T-helper 17 cell (primary cell): ENCODE results near the gene GRM1. TPM values are rescaled to one million over a fixed set of nuclear protein-coding genes. Genes with fewer than 3 reads are reported as not detected.

Experiments
- ATAC-seq: fragments of 150-1000 bp; cut with Tn5 transposase; 2 replicates; pipeline ENCODE4 v1.10.0; 2021; ENCODE audit warnings: mild to moderate bottlenecking, moderate library complexity
- DNase-seq, 3 donors: peaks; one replicate each; pipeline versions ENCODE4 v3.0.0 to v3.0.0-alpha.2; 2020 to 2021
- H3K9me3 ChIP-seq: one replicate; pipeline ENCODE4 v1.7.0; 2013; ENCODE audit warnings: low read length, mild to moderate bottlenecking; ENCODE audit not compliant: control insufficient read depth, poor library complexity, severe bottlenecking
- H3K27ac Mint-ChIP-seq: one replicate; pipeline ENCODE4 v1.8.0; 2022; ENCODE audit warnings: mild to moderate bottlenecking, moderate library complexity, mixed read lengths
- H3K27me3 Mint-ChIP-seq: one replicate; pipeline ENCODE4 v1.8.0; 2022; ENCODE audit warnings: mixed read lengths
- H3K36me3 Mint-ChIP-seq: one replicate; pipeline ENCODE4 v1.8.0; 2022; ENCODE audit warnings: low read depth, mixed read lengths
- H3K4me1 Mint-ChIP-seq: one replicate; pipeline ENCODE4 v1.8.0; 2022; ENCODE audit warnings: mild to moderate bottlenecking, mixed read lengths
- H3K4me3 Mint-ChIP-seq: one replicate; pipeline ENCODE4 v1.8.0; 2022; ENCODE audit warnings: mild to moderate bottlenecking, moderate library complexity, mixed read lengths
- total RNA-seq, 4 donors: library from RNA in 2 of 4; stranded (reverse) in 2 of 4; gene quantifications; one replicate each; pipeline ENCODE4 v1.2.3 and lab custom pipeline; 2022 to 2026

GRM1 gene
- total RNA-seq, 2 donors from 2014 or later = not detected

DNA sequence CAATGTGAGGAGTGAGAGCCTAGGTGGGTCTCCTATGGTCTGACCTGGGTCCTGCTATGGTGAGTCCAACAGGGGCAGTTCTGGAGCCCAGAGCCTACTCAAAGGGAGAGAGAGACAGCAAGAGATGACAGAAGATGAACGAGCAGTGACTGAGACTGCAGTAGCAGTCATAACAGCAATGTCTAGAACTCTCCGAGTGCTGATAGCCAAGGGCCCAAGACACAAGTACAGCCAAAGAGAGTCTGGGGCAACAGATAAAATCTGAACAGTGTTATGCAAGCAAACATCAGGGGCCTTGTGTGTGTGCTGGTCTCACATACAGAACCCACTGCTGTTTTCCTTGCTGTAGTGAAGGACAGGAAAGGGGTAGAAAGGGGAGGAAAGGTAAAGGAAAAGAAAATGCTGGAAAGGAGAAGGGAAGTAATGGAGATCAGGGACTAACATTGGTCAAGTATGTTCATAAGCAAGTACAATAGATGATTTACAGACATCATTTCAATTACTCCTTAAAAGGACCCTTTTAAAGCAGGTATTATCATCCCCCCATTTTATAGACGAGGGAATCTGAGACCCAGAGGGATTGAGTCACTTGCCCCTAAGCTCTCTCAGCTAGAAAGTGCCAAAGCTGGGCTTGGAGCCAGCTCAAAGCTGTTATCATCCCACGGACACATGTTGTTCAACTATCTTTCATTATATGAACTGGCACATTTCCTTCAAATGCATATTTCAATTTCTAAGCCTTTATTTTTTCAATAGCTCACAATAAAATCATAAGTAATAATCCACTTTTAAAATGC lies 332.5 kb downstream of the GRM1 start:
- ATAC-seq = no peak
- H3K36me3 Mint-ChIP-seq = no peaks in the 10 kb centered on the region
- H3K4me1 Mint-ChIP-seq = no peaks in the 10 kb centered on the region
- no peaks in the 10 kb centered on the region for H3K27me3 Mint-ChIP-seq
- H3K27ac Mint-ChIP-seq = no peak overlapping the region
- H3K9me3 ChIP-seq = peaks cover 6% of the 10 kb centered on the region
- H3K4me3 Mint-ChIP-seq = no peak overlapping the region
- no peak for DNase-seq

DNA sequence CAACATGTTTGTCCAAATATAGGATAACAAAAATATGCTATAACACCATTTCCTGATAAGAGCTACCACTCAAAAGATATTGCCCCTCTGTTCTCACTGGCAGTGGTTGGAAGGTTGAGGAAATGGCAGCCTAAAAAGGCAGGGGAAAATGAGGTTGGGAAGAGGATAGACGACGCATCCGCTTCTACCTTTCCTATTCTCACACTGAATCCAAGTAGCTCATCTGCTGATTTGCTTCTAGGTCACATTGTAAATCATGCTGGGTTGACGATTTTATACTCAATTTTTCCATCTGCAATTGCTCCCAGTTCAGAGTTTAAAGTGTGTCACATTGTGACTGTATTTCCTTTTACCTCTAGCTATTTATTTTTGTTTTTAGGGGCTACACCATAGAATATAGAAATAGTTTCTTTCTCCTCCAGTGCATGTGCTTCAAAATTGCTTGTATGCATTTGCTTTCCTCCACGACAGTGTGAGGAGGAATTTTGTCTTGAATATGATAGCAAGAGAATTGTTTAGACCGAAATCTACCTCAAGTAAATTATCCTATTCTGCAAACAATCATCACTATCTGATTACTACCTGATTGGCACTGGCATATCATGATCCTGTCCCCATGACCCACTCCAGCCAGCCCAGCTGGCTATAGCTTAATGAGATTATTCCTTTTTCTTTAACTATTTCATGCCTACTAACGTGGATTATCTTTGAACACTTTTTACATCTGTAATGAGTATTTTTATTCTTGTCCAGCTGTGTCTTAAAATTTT lies 335.2 kb downstream of the GRM1 start:
- H3K9me3 ChIP-seq = peaks cover 2% of the 10 kb centered on the region
- ATAC-seq (no peak), DNase-seq (no peak)
- Mint-ChIP-seq H3K4me1 (no peaks in the 10 kb centered on the region), H3K27ac (no peak overlapping the region), H3K27me3 (no peaks in the 10 kb centered on the region), H3K36me3 (no peaks in the 10 kb centered on the region), H3K4me3 (no peak overlapping the region)

DNA sequence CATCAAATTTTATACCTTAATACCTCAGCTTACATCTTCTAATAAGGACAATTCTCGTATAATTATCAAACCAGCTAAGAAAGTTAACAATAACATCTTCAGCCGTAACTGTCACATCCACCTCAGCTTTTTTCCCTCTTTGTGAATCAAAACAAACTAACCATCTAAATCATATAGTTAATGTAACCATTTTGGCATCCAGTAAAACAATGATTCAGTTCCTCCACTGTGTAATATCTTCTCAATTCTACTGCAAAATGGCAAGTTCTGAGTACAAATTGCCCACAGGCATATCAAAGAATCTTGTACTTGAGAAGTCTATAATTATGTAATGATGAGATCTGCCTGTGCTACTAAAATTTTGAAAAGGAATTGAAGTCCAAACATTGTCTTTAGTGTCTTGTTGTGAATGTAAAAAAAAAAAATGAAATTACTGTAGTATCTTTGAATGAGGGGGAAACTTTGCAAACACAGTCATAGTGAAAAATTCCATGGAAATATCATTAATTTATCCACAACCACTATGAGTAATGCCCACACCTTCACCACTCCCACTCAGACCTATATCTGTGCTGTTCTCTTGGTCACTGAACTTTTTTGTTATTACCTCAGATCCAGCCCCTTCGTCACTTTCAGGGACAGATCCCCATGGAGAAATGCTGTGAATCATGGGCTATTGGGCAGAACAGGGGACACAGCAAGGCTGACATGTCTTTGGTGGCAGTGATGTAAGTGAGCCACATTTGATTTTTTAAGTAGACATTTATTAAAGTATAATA lies 336.1 kb downstream of the GRM1 start:
- ATAC-seq = no peak
- H3K4me3 Mint-ChIP-seq = no peak overlapping the region
- H3K27ac Mint-ChIP-seq = no peak overlapping the region

DNA sequence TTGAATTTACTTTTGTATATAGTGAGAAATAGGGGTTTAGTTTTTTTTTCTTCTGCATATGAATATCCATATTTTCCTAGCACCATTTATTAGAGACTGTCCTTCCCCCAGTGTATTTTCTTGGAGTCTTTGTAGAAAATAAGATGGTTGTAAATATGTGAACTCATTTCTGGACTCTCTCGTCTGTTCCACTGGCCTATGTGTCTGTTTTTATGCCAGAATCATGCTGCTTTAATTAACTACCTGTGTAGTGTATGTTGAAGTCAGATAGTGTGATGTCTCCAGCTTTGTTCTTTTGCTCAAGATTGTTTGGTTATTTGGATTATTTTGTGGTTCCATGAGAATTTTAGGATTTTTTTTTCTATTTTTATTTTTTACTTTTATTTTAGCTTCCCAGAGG lies 338.2 kb downstream of the GRM1 start:
- H3K4me3 Mint-ChIP-seq = no peak overlapping the region
- no peaks in the 10 kb centered on the region for H3K9me3 ChIP-seq
- DNase-seq = no peak
- H3K4me1 Mint-ChIP-seq = no peaks in the 10 kb centered on the region
- ATAC-seq = no peak
- H3K27ac Mint-ChIP-seq = no peak overlapping the region
- H3K36me3 Mint-ChIP-seq = no peaks in the 10 kb centered on the region
- H3K27me3 Mint-ChIP-seq = no peaks in the 10 kb centered on the region

More for the DNA sequence above, 336.1 kb downstream of the GRM1 start:
- Mint-ChIP-seq H3K27me3 (no peaks in the 10 kb centered on the region), H3K36me3 (no peaks in the 10 kb centered on the region), H3K4me1 (no peaks in the 10 kb centered on the region)
- no peaks in the 10 kb centered on the region for H3K9me3 ChIP-seq
- DNase-seq = no peak

DNA sequence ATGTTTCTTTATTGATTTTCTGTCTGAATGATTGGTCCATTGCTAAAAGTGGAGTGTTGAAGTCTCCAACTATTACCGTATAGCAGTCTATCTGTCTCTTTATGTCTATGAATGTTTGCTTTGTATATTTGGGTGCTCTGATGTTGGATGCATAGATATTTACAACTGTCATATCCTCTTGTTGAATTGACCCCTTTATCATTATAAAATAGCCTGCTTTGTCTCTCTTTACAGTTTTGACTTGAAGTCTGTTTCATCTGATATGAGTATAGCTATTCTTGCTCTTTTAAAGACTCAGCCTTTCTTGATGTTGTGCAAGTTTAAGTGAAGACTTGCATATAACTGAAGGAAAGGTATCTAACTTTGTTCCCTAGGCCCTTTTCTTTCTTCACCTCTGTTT lies 341.0 kb downstream of the GRM1 start:
- Mint-ChIP-seq H3K27me3 (no peaks in the 10 kb centered on the region), H3K27ac (no peak overlapping the region), H3K4me1 (no peaks in the 10 kb centered on the region), H3K36me3 (no peaks in the 10 kb centered on the region), H3K4me3 (no peak overlapping the region)
- H3K9me3 ChIP-seq = no peaks in the 10 kb centered on the region
- DNase-seq (no peak), ATAC-seq (no peak)

DNA sequence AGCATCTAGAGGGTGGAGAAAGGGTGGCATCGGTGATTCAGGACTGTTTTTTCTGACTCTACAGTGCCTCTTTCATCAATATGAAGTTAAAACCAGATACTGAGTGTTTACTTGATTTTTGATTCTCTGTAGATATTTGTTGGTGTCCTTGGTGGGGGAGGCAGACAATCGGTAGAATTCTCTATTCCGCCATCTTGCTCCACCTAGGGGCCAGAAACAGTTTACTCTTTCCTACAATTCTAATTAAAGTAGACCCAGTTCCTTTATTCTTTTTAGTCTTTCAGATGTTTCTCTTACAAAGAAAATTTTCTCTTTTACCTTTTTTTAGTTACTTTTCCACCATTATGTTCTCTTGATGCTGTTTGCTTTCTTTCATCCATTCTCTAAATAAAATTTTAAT lies 352.6 kb downstream of the GRM1 start:
- Mint-ChIP-seq H3K4me3 (no peak overlapping the region), H3K36me3 (no peaks in the 10 kb centered on the region), H3K27me3 (no peaks in the 10 kb centered on the region), H3K4me1 (no peaks in the 10 kb centered on the region), H3K27ac (no peak overlapping the region)
- DNase-seq (no peak), ATAC-seq (no peak)
- H3K9me3 ChIP-seq = no peaks in the 10 kb centered on the region

DNA sequence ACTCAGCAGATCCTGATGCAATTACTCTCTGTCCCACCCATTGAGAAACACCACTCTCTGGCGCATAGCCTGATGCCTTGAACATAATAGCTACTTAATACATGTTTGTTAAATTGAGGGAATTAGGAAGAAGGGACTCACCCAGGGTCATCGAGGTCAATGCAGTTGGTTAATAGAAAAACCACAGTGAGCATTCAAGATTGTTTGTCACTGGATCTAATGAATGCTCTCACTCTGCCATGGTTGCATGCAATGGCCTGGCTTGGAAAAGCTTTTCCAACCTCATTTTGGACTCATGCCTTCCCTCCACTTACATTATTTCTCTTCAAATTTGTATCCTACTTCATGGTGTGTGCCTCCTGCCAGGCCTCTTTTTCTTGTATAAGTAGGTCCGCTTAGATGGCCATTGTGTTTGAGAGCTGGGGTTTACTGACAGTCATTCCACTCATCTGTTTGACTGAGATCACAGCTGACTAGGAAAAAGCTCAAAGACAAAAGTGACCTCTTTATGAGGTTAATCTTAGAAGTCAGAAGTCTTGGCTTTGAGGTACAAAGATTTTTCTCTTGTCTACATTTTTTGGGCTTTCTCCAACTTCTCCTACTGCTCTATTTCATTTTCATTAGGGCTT lies 360.0 kb downstream of the GRM1 start:
- no peaks in the 10 kb centered on the region for H3K9me3 ChIP-seq
- Mint-ChIP-seq H3K27ac (no peak overlapping the region), H3K4me1 (no peaks in the 10 kb centered on the region), H3K4me3 (no peak overlapping the region), H3K36me3 (no peaks in the 10 kb centered on the region), H3K27me3 (no peaks in the 10 kb centered on the region)
- DNase-seq = no peak
- no peak for ATAC-seq

DNA sequence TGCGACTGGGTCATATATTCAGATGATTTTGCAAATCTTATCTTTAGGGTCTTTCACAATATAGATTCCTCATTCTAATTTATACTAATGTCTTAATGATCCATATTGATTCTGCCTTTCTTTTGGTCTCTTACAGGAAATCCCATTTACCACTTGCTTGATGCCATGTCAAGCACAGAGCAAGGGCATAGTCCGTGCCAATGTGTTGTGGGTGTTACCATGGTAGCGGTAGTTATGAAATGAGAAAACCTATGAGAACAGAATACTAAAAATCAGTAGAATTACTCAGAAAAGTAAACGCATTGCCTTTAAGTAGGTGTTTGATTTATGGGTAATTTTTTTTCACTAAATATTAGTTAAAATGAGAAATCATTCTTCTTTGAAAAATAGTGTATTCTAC lies 360.9 kb downstream of the GRM1 start:
- no peaks in the 10 kb centered on the region for H3K27me3 Mint-ChIP-seq
- no peaks in the 10 kb centered on the region for H3K9me3 ChIP-seq
- no peak overlapping the region for H3K27ac Mint-ChIP-seq
- no peaks in the 10 kb centered on the region for H3K36me3 Mint-ChIP-seq
- H3K4me3 Mint-ChIP-seq = no peak overlapping the region
- DNase-seq = no peak
- ATAC-seq = no peak
- H3K4me1 Mint-ChIP-seq = no peaks in the 10 kb centered on the region

DNA sequence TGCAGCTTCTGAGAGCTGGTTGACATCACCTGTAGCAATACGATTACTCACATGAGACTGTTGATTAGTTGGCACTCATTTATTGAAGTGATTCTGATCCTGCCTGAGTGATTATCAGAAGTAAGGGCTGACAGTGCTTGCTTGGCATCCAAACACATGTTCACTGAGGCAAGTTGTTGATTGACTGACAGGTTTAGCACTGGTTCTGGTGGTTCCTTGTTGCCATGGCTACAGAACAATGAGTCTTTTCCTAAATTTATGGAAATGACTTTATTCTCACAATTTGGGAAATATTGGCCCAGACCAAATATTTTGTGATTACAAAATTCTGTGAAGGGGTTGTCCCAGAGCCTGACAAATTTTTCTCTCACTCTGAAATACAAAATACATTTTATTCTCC lies 368.8 kb downstream of the GRM1 start:
- Mint-ChIP-seq H3K36me3 (no peaks in the 10 kb centered on the region), H3K27ac (no peak overlapping the region), H3K4me3 (no peak overlapping the region)

DNA sequence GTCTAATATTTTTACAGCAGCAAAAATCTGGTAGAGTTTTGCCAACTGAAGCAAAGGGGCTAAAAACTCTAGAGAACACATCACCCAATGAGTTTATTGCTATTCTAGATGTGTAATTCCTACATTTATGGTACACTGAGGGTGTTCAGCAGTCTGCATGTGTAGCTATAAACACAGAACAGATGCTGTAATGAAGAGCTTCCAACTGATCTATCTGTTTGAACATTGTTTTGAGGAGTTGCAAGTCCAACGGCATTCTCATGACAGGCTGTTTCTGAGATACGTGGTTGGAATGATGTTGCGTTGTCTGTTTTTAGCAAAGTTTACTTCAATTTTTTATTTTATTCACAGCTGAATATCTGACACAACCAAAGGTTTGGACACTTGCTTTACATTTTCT lies 373.6 kb downstream of the GRM1 start:
- H3K27ac Mint-ChIP-seq = no peak overlapping the region
- H3K4me3 Mint-ChIP-seq = no peak overlapping the region
- no peak for ATAC-seq
- DNase-seq = no peak
- H3K9me3 ChIP-seq = no peaks in the 10 kb centered on the region
- H3K4me1 Mint-ChIP-seq = no peaks in the 10 kb centered on the region
- no peaks in the 10 kb centered on the region for H3K36me3 Mint-ChIP-seq
- H3K27me3 Mint-ChIP-seq = no peaks in the 10 kb centered on the region

More for the DNA sequence above, 368.8 kb downstream of the GRM1 start:
- DNase-seq (no peak), ATAC-seq (no peak)
- Mint-ChIP-seq H3K27me3 (no peaks in the 10 kb centered on the region), H3K4me1 (no peaks in the 10 kb centered on the region)
- no peaks in the 10 kb centered on the region for H3K9me3 ChIP-seq

DNA sequence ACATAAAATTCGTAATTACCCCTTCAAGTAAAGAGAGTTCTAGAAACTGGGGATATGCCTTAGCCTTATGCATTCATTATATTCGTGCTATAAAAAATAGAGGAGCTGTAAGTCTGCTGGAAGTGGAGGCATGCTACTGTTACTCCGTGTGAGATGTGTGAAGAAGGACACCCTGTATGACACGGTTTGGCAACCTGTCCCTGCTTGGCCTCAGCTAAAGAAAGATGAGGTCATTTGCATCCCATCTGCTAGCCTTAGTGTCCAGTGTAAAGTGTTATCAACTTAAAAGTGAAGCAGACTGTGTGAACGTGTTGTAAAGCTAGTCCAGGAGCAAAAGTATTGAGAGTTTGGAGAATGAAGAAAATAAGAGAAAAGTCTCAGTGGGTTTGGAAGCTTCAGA lies 379.7 kb downstream of the GRM1 start:
- no peaks in the 10 kb centered on the region for H3K4me1 Mint-ChIP-seq
- H3K9me3 ChIP-seq = no peaks in the 10 kb centered on the region
- DNase-seq (no peak), ATAC-seq (no peak)
- H3K36me3 Mint-ChIP-seq = no peaks in the 10 kb centered on the region
- no peak overlapping the region for H3K4me3 Mint-ChIP-seq
- H3K27me3 Mint-ChIP-seq = no peaks in the 10 kb centered on the region
- H3K27ac Mint-ChIP-seq = no peak overlapping the region

DNA sequence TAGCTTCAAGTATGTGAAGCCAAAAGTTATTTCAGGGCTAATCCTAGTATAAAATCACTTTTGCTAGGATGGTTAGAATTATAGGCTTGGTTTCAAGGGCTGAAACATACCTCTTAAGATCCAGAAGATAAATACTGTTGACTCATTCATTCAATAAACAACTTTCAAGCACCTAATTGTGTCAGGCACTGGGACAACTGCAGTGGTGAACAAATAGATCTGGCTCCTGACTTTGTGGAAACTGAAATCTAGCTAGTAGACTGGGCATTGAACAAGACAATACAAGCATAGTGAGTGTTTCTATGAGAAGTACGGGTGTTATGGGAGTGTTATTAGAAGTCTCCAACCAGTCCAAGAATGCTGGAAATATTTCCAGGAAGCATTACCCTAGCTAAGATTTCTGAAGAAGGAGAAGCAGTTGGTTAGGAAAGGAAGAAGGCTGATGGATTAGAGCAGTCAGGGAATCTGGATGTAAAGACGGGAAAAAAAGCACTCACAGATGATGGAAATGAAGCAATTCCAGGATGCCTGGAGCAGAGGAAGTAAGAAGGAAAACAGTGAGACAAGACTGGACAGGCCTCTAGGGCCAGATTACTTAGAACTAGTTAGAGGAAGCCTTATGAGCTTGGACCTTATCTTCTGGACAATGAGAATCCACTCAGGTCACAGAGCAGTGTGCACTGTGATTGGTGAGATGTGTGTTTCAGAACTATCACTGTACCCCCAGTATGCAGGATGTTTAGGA lies 382.2 kb downstream of the GRM1 start:
- no peaks in the 10 kb centered on the region for H3K27me3 Mint-ChIP-seq
- H3K4me3 Mint-ChIP-seq = no peak overlapping the region
- no peaks in the 10 kb centered on the region for H3K36me3 Mint-ChIP-seq
- H3K27ac Mint-ChIP-seq = no peak overlapping the region
- ATAC-seq (no peak), DNase-seq (no peak)
- H3K9me3 ChIP-seq = no peaks in the 10 kb centered on the region
- no peaks in the 10 kb centered on the region for H3K4me1 Mint-ChIP-seq
